Measurements from ENCODE around the gene ARTN. TPM values are rescaled to one million over a fixed set of nuclear protein-coding genes. Genes with fewer than 3 reads are reported as not detected.

The ARTN gene
- total RNA-seq, 1 donor from 2014 or later, result 1.6 TPM

DNA sequence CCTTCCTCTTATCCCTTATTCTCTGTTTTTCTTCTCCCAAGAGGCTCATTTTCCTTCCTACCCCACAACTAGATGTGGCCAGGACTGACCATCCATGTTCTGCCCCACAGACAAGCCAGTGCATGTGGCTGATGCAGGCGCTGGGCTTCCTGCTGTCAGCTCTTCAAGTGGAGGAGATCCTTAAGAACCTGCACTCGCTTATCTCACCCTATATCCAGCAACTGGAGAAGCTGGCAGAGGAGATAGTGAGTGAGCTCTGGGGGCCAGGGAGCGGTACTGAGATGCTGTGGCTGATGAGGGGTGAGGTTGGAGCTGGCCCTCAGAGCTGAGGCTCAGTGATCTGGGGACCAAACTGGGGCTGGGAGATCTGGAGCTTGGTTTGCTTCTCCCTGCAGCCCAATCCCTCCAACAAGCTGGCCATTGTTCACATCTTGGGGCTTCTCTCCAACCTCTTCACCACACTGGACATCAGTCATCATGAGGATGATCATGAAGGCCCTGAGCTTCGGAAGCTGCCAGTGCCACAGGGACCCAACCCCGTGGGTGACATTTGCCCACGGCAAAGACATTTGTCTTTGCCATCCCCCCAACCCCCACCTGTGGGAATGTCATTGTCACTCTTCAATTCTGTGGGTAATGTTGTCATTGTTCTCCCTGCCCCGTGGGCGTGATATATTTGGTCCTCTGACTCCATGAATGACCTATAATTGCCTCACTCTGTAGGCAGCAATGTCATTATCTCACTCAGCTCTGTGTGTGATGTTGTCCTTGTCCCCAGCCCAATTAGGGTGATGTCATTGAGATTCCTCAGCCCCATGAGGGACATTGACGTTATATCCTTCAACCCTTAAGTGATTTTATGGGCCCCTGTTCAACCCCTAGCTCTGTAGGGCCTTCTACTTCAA is 25.0 kb downstream of the ARTN start:
- TF ChIP-seq CTCF (IDR thresholded peaks at IDR 0.05; ENCODE audit: unreplicated experiment), result no peak
- Mint-ChIP-seq H3K27ac (no peak overlapping the region), H3K4me1 (peaks cover under 1% of the 10 kb centered on the region), H3K9me3 (no peaks in the 10 kb centered on the region), H3K36me3 (peaks cover 5% of the 10 kb centered on the region), H3K27me3 (ENCODE audit: low read depth) (no peaks in the 10 kb centered on the region), H3K4me3 (no peak overlapping the region)
- DNase-seq (ENCODE audit: low spot score in 2 of 2, unreplicated experiment in 2 of 2), result no peak

DNA sequence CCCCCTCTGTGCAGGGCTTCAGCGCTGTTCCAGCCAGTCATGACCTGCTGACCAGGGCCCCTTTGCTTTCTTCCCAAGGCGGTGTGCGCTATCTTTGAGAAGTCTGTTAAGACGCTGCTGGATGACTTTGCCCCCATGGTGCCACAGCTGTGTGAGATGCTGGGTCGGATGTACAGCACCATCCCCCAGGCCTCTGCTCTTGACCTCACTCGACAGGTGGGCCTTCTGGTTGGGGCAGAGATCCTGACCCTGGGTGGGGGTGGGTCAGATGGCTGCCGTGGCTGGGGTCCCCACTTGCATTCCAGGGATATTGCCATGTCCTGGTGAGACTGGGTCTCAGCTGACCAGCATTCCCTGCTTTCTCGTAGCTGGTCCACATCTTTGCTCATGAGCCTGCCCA is 27.2 kb downstream of the ARTN start:
- Mint-ChIP-seq H3K4me1 (no peaks in the 10 kb centered on the region), H3K27me3 (ENCODE audit: low read depth) (no peaks in the 10 kb centered on the region), H3K9me3 (no peaks in the 10 kb centered on the region), H3K27ac (no peak overlapping the region), H3K4me3 (no peak overlapping the region), H3K36me3 (peaks cover 5% of the 10 kb centered on the region)
- DNase-seq (ENCODE audit: low spot score in 2 of 2, unreplicated experiment in 2 of 2), result no peak
- no peak for TF ChIP-seq CTCF (IDR thresholded peaks at IDR 0.05; ENCODE audit: unreplicated experiment)

DNA sequence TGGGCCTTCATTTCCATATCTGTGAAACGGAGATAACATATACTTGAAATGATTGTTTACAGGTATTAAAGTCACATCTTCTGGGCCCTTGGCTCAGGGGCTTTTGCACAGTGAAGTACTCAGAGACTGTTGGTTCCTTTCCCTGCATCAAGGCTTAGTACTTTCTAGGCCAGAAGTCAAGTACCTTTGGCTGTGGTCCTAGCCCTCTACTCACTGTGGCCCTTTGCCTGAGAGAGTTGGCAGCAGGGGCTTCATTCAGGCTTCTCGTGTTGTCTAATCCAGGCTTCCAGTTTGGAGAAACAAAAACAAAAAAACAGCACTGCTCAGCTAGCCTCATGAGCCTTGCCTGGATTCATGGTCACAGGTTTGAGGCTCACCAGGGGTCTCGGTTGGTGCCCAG is 28.1 kb downstream of the ARTN start:
- no peaks in the 10 kb centered on the region for H3K4me1 Mint-ChIP-seq
- no peak for TF ChIP-seq CTCF (IDR thresholded peaks at IDR 0.05; ENCODE audit: unreplicated experiment)
- no peak for DNase-seq (ENCODE audit: low spot score in 2 of 2, unreplicated experiment in 2 of 2)
- H3K27me3 Mint-ChIP-seq (ENCODE audit: low read depth), result no peaks in the 10 kb centered on the region
- H3K9me3 Mint-ChIP-seq, result no peaks in the 10 kb centered on the region
- H3K27ac Mint-ChIP-seq, result no peak overlapping the region
- H3K36me3 Mint-ChIP-seq, result peaks cover 6% of the 10 kb centered on the region
- no peak overlapping the region for H3K4me3 Mint-ChIP-seq

DNA sequence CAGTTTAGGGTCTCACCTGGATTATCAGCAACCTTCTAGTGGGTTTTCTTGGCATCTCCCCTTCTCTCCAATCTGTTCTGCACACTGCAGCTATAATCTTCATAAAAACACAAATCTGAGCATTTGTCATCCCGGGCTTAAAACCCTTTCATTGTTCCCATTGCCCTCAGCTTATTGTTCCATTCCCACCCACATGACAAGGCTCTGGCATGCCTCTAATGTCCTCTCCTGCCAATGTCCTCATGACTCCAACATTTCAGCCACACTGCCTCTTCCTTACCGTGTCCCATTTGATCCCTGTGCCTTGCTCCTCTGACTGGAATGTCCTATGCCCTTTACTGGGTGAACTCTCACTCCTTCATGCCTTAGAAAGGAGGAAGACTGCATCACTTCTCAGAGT is 28.7 kb downstream of the ARTN start:
- peaks cover 5% of the 10 kb centered on the region for H3K36me3 Mint-ChIP-seq
- no peak overlapping the region for H3K27ac Mint-ChIP-seq
- no peaks in the 10 kb centered on the region for H3K27me3 Mint-ChIP-seq (ENCODE audit: low read depth)
- TF ChIP-seq CTCF (IDR thresholded peaks at IDR 0.05; ENCODE audit: unreplicated experiment), result no peak
- no peak overlapping the region for H3K4me3 Mint-ChIP-seq
- no peaks in the 10 kb centered on the region for H3K9me3 Mint-ChIP-seq
- no peaks in the 10 kb centered on the region for H3K4me1 Mint-ChIP-seq
- no peak for DNase-seq (ENCODE audit: low spot score in 2 of 2, unreplicated experiment in 2 of 2)

GRCh38 chr1:43963006-43963405 is 29.4 kb downstream of the ARTN start:
- Mint-ChIP-seq H3K9me3 (peaks cover 3% of the 10 kb centered on the region), H3K4me1 (no peaks in the 10 kb centered on the region), H3K36me3 (peaks cover 9% of the 10 kb centered on the region), H3K27me3 (ENCODE audit: low read depth) (no peaks in the 10 kb centered on the region), H3K4me3 (no peak overlapping the region), H3K27ac (no peak overlapping the region)
- no peak for DNase-seq (ENCODE audit: low spot score in 2 of 2, unreplicated experiment in 2 of 2)
- TF ChIP-seq CTCF (IDR thresholded peaks at IDR 0.05; ENCODE audit: unreplicated experiment), result no peak
